Measurements from ENCODE around the gene TAS2R7.

The TAS2R7 gene

GRCh38 chr12:10779103-10779502 lies 23.3 kb downstream of the TAS2R7 start:
- Histone ChIP-seq H3K4ac (ENCODE audit: low read length) (no peak overlapping the region), H2AK5ac (ENCODE audit: low read depth, low read length) (no peak overlapping the region), H3K4me1 (ENCODE audit: control insufficient read depth in 2 of 2, insufficient read depth in 1 of 2, low read depth in 1 of 2, low read length in 2 of 2) (peaks cover 0 to 3% of the 10 kb centered on the region in 2 donors), H2BK5ac (ENCODE audit: low read length) (no peak overlapping the region), H3K18ac (ENCODE audit: low read length) (no peak overlapping the region), H2BK120ac (ENCODE audit: low read depth, low read length) (no peak overlapping the region), H3K9me3 (replicated peaks in 1 of 2; ENCODE audit: control insufficient read depth in 2 of 2, insufficient read depth in 1 of 2, low read depth in 1 of 2, low read length in 2 of 2) (no peaks in the 10 kb centered on the region), H2AFZ (ENCODE audit: low read length) (no peak overlapping the region), H3K27me3 (ENCODE audit: control insufficient read depth in 3 of 3, insufficient read depth in 3 of 3, low read depth in 1 of 3, low read length in 3 of 3) (peaks cover 0 to 4% (median 0%) of the 10 kb centered on the region in 3 experiments), H3K79me1 (ENCODE audit: low read depth, low read length) (no peaks in the 10 kb centered on the region), H3K36me3 (replicated peaks in 1 of 2; ENCODE audit: control insufficient read depth in 2 of 2, insufficient read depth in 2 of 2, low read length in 2 of 2) (no peaks in the 10 kb centered on the region), H3K4me2 (ENCODE audit: insufficient read depth, low read length, poor library complexity, severe bottlenecking) (no peak overlapping the region), H2BK12ac (ENCODE audit: low read length) (no peak overlapping the region), H4K91ac (ENCODE audit: low read depth, low read length, poor library complexity) (no peak overlapping the region), H3K9ac (ENCODE audit: low read depth, low read length, poor library complexity) (no peak overlapping the region), H2BK15ac (ENCODE audit: low read length) (no peak overlapping the region), H3K4me3 (ENCODE audit: low read length in 2 of 2) (no peak overlapping the region), H3K27ac (replicated peaks; ENCODE audit: low read length) (peak overlapping the region; percentile 41), H3K23ac (ENCODE audit: low read depth, low read length, poor library complexity) (no peak overlapping the region), H4K8ac (ENCODE audit: low read depth, low read length) (no peak overlapping the region), H3K14ac (ENCODE audit: low read length) (no peak overlapping the region)
- DNase-seq (ENCODE audit: low spot score) = no peak
- WGBS, 2 donors (ENCODE audit: extremely low coverage in 2 of 2, insufficient read length in 2 of 2, insufficient replicate concordance in 1 of 2) = no CpG with 5 or more reads among the region's 2 CpGs

- no peak overlapping the region for H4K8ac ChIP-seq (ENCODE audit: low read depth, low read length)
Observed at GRCh38 chr12:10771132-10771733, 31.2 kb downstream of the TAS2R7 start.

GRCh38 chr12:10759657-10760056 lies 42.8 kb downstream of the TAS2R7 start:
- Histone ChIP-seq H2BK120ac (ENCODE audit: low read depth, low read length) (no peak overlapping the region), H2AFZ (ENCODE audit: low read length) (no peak overlapping the region)

More at GRCh38 chr12:10771132-10771733, 31.2 kb downstream of the TAS2R7 start:
- Histone ChIP-seq H3K4me2 (ENCODE audit: insufficient read depth, low read length, poor library complexity, severe bottlenecking) (no peak overlapping the region), H3K4me3 (ENCODE audit: low read length in 2 of 2) (no peak overlapping the region), H3K9me3 (replicated peaks in 1 of 2; ENCODE audit: control insufficient read depth in 2 of 2, insufficient read depth in 1 of 2, low read depth in 1 of 2, low read length in 2 of 2) (no peaks in the 10 kb centered on the region), H2AFZ (ENCODE audit: low read length) (no peak overlapping the region), H3K23ac (ENCODE audit: low read depth, low read length, poor library complexity) (no peak overlapping the region), H3K27me3 (ENCODE audit: control insufficient read depth in 3 of 3, insufficient read depth in 3 of 3, low read depth in 1 of 3, low read length in 3 of 3) (peaks cover 0 to 28% (median 0%) of the 10 kb centered on the region in 3 experiments), H4K91ac (ENCODE audit: low read depth, low read length, poor library complexity) (no peak overlapping the region), H2AK5ac (ENCODE audit: low read depth, low read length) (no peak overlapping the region), H3K27ac (replicated peaks; ENCODE audit: low read length) (no peak overlapping the region), H3K4me1 (ENCODE audit: control insufficient read depth in 2 of 2, insufficient read depth in 1 of 2, low read depth in 1 of 2, low read length in 2 of 2) (no peaks in the 10 kb centered on the region), H3K79me1 (ENCODE audit: low read depth, low read length) (no peaks in the 10 kb centered on the region), H3K18ac (ENCODE audit: low read length) (no peak overlapping the region), H2BK15ac (ENCODE audit: low read length) (no peak overlapping the region), H3K36me3 (replicated peaks in 1 of 2; ENCODE audit: control insufficient read depth in 2 of 2, insufficient read depth in 2 of 2, low read length in 2 of 2) (no peaks in the 10 kb centered on the region), H2BK5ac (ENCODE audit: low read length) (no peak overlapping the region), H3K9ac (ENCODE audit: low read depth, low read length, poor library complexity) (no peak overlapping the region), H2BK12ac (ENCODE audit: low read length) (no peak overlapping the region), H3K14ac (ENCODE audit: low read length) (no peak overlapping the region), H3K4ac (ENCODE audit: low read length) (no peak overlapping the region), H2BK120ac (ENCODE audit: low read depth, low read length) (no peak overlapping the region)
- WGBS, 2 donors (ENCODE audit: extremely low coverage in 2 of 2, insufficient read length in 2 of 2, insufficient replicate concordance in 1 of 2) = no CpG with 5 or more reads among the region's 1 CpG
- DNase-seq (ENCODE audit: low spot score) = peak; percentile 4

GRCh38 chr12:10756194-10756593 lies 46.2 kb downstream of the TAS2R7 start:
- H3K4me1 ChIP-seq (ENCODE audit: control insufficient read depth in 2 of 2, insufficient read depth in 1 of 2, low read depth in 1 of 2, low read length in 2 of 2) = no peaks in the 10 kb centered on the region
- H3K79me1 ChIP-seq (ENCODE audit: low read depth, low read length) = no peaks in the 10 kb centered on the region
- WGBS, 2 donors (ENCODE audit: extremely low coverage in 2 of 2, insufficient read length in 2 of 2, insufficient replicate concordance in 1 of 2) = no CpG with 5 or more reads among the region's 4 CpGs

More at GRCh38 chr12:10759657-10760056, 42.8 kb downstream of the TAS2R7 start:
- H3K14ac ChIP-seq (ENCODE audit: low read length) = no peak overlapping the region
- no peaks in the 10 kb centered on the region for H3K79me1 ChIP-seq (ENCODE audit: low read depth, low read length)
- no peak overlapping the region for H2BK12ac ChIP-seq (ENCODE audit: low read length)
- H2AK5ac ChIP-seq (ENCODE audit: low read depth, low read length) = no peak overlapping the region
- H2BK15ac ChIP-seq (ENCODE audit: low read length) = no peak overlapping the region
- H3K23ac ChIP-seq (ENCODE audit: low read depth, low read length, poor library complexity) = no peak overlapping the region
- no peaks in the 10 kb centered on the region for H3K36me3 ChIP-seq (replicated peaks in 1 of 2; ENCODE audit: control insufficient read depth in 2 of 2, insufficient read depth in 2 of 2, low read length in 2 of 2)
- H3K9ac ChIP-seq (ENCODE audit: low read depth, low read length, poor library complexity) = no peak overlapping the region
- H3K4me3 ChIP-seq (ENCODE audit: low read length in 2 of 2) = no peak overlapping the region
- no peak overlapping the region for H3K4ac ChIP-seq (ENCODE audit: low read length)
- H3K4me2 ChIP-seq (ENCODE audit: insufficient read depth, low read length, poor library complexity, severe bottlenecking) = no peak overlapping the region
- H3K18ac ChIP-seq (ENCODE audit: low read length) = no peak overlapping the region
- H2BK5ac ChIP-seq (ENCODE audit: low read length) = no peak overlapping the region
- no peak overlapping the region for H4K8ac ChIP-seq (ENCODE audit: low read depth, low read length)
- H3K9me3 ChIP-seq (replicated peaks in 1 of 2; ENCODE audit: control insufficient read depth in 2 of 2, insufficient read depth in 1 of 2, low read depth in 1 of 2, low read length in 2 of 2) = peaks cover 3 to 4% of the 10 kb centered on the region in 2 donors
- 100% methylated on average over 1 of the region's 2 CpGs for WGBS, 2 donors (ENCODE audit: extremely low coverage in 2 of 2, insufficient read length in 2 of 2, insufficient replicate concordance in 1 of 2)
- no peaks in the 10 kb centered on the region for H3K27me3 ChIP-seq (ENCODE audit: control insufficient read depth in 3 of 3, insufficient read depth in 3 of 3, low read depth in 1 of 3, low read length in 3 of 3)
- H3K27ac ChIP-seq (replicated peaks; ENCODE audit: low read length) = no peak overlapping the region
- DNase-seq (ENCODE audit: low spot score) = no peak
- no peaks in the 10 kb centered on the region for H3K4me1 ChIP-seq (ENCODE audit: control insufficient read depth in 2 of 2, insufficient read depth in 1 of 2, low read depth in 1 of 2, low read length in 2 of 2)
- H4K91ac ChIP-seq (ENCODE audit: low read depth, low read length, poor library complexity) = no peak overlapping the region

More at GRCh38 chr12:10756194-10756593, 46.2 kb downstream of the TAS2R7 start:
- no peak overlapping the region for H3K18ac ChIP-seq (ENCODE audit: low read length)
- H3K4me2 ChIP-seq (ENCODE audit: insufficient read depth, low read length, poor library complexity, severe bottlenecking) = no peak overlapping the region
- no peak overlapping the region for H3K4ac ChIP-seq (ENCODE audit: low read length)
- no peak overlapping the region for H2BK12ac ChIP-seq (ENCODE audit: low read length)
- H4K8ac ChIP-seq (ENCODE audit: low read depth, low read length) = no peak overlapping the region
- H3K14ac ChIP-seq (ENCODE audit: low read length) = no peak overlapping the region
- H3K36me3 ChIP-seq (replicated peaks in 1 of 2; ENCODE audit: control insufficient read depth in 2 of 2, insufficient read depth in 2 of 2, low read length in 2 of 2) = no peaks in the 10 kb centered on the region
- H3K23ac ChIP-seq (ENCODE audit: low read depth, low read length, poor library complexity) = no peak overlapping the region
- no peak overlapping the region for H4K91ac ChIP-seq (ENCODE audit: low read depth, low read length, poor library complexity)
- no peak overlapping the region for H2BK5ac ChIP-seq (ENCODE audit: low read length)
- H3K9me3 ChIP-seq (replicated peaks in 1 of 2; ENCODE audit: control insufficient read depth in 2 of 2, insufficient read depth in 1 of 2, low read depth in 1 of 2, low read length in 2 of 2) = peaks cover 3 to 4% of the 10 kb centered on the region in 2 donors
- no peak overlapping the region for H3K27ac ChIP-seq (replicated peaks; ENCODE audit: low read length)
- no peak overlapping the region for H2AK5ac ChIP-seq (ENCODE audit: low read depth, low read length)
- no peak for DNase-seq (ENCODE audit: low spot score)
- no peak overlapping the region for H3K4me3 ChIP-seq (ENCODE audit: low read length in 2 of 2)
- no peak overlapping the region for H2BK120ac ChIP-seq (ENCODE audit: low read depth, low read length)
- H3K27me3 ChIP-seq (ENCODE audit: control insufficient read depth in 3 of 3, insufficient read depth in 3 of 3, low read depth in 1 of 3, low read length in 3 of 3) = peaks cover 0 to 12% (median 0%) of the 10 kb centered on the region in 3 experiments
- no peak overlapping the region for H3K9ac ChIP-seq (ENCODE audit: low read depth, low read length, poor library complexity)
- H2AFZ ChIP-seq (ENCODE audit: low read length) = no peak overlapping the region
- no peak overlapping the region for H2BK15ac ChIP-seq (ENCODE audit: low read length)
